GM19397 (cell line): ENCODE measurements around the gene PDE4D.

ENCODE experiments used
- ATAC-seq: cut with Tn5 transposase; IDR thresholded peaks from one replicate; pipeline ENCODE4 v1.9.1; 2021; ENCODE audit warnings: mild to moderate bottlenecking, moderate library complexity; ENCODE audit not compliant: unreplicated experiment

PDE4D gene

DNA sequence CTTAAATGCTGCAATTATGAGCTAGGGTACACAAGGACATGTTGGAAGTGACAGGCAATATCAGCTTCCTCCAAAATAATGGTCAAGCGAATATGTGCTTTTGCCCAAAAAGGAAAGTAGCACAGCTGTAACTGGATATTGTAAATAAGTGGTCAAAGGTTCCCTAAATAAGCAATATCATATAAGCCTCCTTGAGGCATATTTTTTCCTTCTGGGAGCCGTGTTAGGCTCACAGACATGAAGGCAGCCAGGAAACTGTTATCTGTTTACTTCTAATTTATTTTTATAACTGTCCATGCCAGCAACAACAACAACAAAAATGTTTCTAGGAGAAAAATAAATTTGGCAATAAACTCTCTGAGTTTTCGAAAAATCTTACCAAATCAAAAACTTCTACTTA is 648.3 kb downstream of the PDE4D start:
- no peak for ATAC-seq

- ATAC-seq: no peak
Observed at GRCh38 chr5:59241552-59241951, 652.0 kb downstream of the PDE4D start.

DNA sequence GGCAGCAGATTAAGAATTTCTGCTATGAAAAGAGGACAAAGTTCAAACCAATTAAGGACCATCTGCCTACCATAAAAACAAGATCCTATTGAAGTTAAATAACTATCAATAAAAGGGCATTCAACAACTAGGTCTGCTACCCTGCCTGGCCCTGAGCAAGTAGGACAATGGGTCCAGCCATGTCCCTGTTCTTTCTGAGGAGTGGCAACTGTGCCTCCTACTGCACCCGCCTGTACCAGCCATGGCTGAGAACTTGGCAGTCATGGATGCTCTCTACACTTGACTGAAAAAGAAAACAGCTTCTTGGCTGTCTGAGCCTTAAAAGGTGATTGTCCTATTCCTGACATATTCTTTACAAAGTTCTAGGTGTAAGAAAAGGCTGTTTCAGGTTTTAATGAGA is 652.4 kb downstream of the PDE4D start:
- ATAC-seq: no peak

- ATAC-seq: no peak
Observed at GRCh38 chr5:59238126-59238902, 655.2 kb downstream of the PDE4D start.

DNA sequence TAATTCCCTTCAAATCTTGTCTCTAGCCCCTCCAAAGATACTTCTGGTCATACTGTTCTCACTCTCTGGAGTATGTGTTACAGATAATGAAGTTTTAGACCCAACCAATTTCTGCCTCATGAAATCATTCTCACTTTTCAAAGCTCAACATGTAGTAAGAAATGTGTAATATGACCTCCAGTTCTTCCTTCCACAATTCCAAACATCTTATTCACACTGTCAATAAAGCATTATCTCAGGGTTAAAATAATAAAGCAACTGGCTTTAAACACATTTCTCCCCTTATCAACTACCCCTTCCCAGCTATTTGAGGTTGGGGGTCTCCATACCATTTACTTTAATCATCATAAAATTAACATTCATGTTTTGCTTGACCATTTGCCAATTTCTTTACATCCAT is 656.5 kb downstream of the PDE4D start:
- no peak for ATAC-seq

DNA sequence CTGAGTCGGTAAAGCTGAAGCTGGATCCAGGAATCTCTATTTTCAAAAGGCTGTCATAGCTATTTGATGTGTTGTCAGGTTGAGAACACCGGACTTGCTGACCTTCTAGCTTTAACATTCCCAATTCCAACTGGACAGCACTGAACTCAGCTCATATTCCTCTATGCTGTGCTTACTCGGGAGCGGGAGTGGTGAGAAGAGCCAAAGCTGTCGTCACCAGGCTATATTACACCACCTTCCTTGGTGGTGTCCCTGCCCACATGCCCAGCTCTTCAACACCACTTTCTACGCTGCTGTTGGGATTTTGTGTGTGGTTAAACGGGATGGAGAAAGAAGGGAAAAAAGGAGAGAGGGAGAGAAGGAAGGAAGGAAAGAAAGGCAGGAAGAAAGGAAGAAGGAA is 657.1 kb downstream of the PDE4D start:
- ATAC-seq: no peak

- no peak for ATAC-seq
Observed at GRCh38 chr5:59234236-59234635, 659.3 kb downstream of the PDE4D start.

DNA sequence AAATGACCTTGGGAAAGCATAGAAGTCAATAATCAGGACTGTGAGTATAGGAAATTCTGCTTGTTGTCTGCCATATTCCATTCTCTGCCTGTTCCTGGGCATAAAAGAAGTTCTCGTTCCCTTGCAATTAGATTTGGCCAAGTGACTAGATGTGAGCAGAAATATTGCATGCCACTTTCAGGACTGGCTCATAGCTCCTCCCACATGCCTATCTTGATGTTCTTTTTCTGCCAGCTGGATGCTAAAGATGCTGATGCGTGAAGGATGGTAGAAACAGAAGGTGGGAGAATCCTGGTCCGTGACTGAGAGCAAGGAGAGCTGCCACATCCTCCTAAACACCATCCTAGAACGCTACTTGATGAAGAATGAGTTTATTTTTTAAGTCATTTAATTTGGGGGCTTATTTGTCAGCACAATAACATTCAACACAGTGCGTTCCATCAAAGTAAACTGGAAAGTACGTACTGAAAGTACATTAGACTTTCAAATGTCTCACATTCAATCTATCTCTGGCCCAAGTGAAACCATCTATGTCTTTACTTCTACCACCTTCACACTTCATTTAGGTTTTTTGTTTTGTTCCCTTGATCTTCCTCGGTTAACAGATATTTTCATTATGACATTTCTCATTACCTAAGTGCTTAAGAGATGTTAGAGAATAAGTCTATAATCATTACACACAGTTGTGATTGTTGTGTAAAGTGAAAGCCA is 662.1 kb downstream of the PDE4D start:
- ATAC-seq: no peak

- no peak for ATAC-seq
Observed at GRCh38 chr5:59222687-59223511, 670.6 kb downstream of the PDE4D start.

GRCh38 chr5:59221769-59222168 is 671.8 kb downstream of the PDE4D start:
- no peak for ATAC-seq

- no peak for ATAC-seq
Observed at GRCh38 chr5:59218424-59219045, 675.0 kb downstream of the PDE4D start.

GRCh38 chr5:59216841-59217240 is 676.7 kb downstream of the PDE4D start:
- ATAC-seq: no peak

GRCh38 chr5:59212596-59212995 is 680.9 kb downstream of the PDE4D start:
- no peak for ATAC-seq

DNA sequence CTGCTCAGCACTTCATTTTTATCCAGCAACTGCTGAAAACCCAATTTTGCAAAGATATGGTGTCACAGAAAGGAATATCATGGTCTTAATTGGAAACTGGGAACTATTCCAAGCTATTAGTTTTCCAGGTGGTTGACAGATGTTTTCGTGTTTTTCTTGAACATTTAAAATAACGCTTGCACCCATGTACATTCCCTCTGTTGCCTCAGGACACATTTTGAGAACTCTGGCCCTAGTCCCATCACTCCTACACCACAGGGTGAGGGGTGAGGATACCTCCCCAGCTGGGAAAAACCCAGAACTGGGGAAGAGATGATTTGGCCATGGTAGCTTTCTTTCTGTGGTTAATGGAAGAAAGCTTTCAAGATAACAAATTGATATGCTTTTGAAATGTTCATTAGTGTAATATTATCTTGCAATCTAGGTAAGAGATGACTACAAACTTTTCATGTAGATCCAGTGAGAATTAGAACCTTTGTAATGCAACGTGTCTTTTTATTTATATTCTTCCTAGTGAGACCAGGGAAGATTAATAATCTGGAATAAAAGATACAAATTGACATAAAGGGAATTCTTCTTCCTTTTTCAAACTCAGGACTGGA is 683.7 kb downstream of the PDE4D start:
- ATAC-seq: no peak

DNA sequence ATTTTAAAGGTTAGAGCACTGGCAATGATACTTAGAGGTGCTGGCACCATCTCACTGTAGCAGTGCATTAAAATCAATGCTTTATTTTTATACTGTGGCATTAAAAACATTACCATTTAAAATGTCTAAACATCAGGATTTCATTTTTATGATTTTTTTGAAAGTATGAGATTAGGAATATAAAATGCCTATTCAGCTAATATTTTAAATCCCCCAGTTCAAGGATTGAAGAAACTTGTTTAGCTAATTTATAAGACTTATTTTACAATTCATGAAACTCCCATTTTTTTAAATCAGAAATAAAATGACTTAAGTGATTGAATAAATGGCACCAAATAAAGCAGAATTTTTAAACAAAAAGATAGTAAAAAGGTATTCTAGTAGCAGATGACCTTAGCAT is 685.1 kb downstream of the PDE4D start:
- ATAC-seq: no peak

DNA sequence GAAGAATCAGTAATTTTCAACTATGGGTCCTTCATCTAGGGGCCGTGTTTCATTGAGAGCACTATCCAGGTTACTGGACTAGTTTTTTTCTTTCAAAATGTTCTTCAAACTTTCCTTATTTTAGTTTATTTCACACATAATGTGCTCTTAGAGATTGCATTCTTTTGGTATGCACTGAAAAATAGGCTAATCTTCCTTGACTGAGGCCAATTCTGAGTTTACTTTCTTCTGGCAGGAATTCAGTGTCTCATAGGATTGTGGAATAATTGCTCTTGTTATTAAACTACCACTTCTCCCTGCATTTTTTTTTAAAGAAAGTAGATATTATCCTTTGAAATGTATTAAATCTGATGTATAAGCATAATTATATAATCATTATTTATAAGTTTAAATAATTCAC is 686.1 kb downstream of the PDE4D start:
- ATAC-seq: no peak

DNA sequence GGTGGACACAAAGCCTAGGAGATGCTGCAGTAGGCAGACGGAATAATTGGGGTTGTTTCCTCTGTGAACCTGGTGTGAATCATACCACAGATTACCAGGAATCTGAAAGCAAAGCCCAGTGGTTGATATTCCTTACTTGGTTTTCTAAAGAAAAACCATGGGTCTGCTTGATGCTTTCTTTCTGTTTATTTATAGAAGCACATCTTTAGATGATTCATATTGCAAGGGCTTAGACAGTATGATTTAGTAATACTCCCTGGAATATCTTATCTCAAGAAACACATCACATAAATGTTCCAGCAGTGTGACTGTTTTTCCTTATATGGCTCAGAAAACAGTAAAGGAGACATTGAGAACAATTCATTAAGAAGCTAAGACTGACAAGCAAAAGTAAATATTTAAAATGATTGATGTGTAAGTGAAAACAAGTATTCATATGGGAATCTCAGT is 687.4 kb downstream of the PDE4D start:
- no peak for ATAC-seq

DNA sequence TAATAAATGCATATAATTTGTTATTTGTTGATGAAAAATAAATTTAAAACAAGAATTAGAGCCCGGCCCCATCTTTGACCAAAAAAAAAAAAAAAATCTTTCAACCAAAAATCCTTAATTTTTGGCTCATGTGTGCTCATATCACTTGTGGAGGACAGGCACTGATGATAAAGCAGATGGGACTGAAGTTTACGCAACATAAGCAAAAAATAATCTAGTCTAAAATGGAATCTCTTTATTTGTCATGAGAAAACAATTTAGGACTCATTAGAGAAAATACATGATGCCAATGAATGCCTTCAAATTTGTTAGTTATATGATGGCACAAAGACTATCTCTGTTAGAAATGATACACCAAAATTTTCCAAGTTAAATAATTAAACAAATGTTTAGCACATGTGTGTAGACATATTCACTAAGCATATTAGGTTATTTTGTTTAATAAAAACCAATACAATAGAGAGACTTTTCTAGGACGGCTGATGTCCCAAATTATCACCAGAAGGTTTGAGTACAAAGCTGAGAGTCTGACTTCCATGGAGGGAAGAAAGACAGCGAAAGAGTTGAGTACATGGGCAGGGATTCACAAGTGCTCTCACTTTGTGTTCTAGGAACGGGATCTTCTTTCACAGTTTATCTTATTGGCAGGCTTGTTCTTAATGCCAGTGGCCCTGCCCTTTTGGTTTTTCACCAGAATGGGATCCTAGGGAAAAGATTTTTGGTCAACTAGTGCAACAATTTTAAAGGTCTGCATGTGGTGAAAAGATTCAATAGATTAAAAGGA is 689.2 kb downstream of the PDE4D start:
- no peak for ATAC-seq

- no peak for ATAC-seq
Observed at GRCh38 chr5:59199868-59200267, 693.7 kb downstream of the PDE4D start.

- no peak for ATAC-seq
Observed at GRCh38 chr5:59198832-59199231, 694.7 kb downstream of the PDE4D start.
